GM12864 (cell line): ENCODE results near the gene EDAR.

ENCODE experiments used
- DNase-seq: peaks from one replicate; pipeline ENCODE4 v3.0.0-alpha.2; 2011; ENCODE audit warnings: low read depth
- H3K4me3 ChIP-seq: 2 replicates; pipeline ENCODE4 v1.5.1; 2011; ENCODE audit warnings: mild to moderate bottlenecking, low read depth, low read length, control low read depth
- TF ChIP-seq, protein P1 (sequence below): IDR thresholded peaks from 2 replicates; pipeline ENCODE4 v1.5.1; 2011; ENCODE audit warnings: low read depth, mild to moderate bottlenecking, moderate library complexity, low read length, control low read depth, inconsistent platforms; ENCODE audit errors: missing control alignments

Gene EDAR

GRCh38 chr2:108959401-108959800, 29.6 kb downstream of the EDAR start:
- H3K4me3 ChIP-seq, result no peak overlapping the region
- TF ChIP-seq, protein P1, sequence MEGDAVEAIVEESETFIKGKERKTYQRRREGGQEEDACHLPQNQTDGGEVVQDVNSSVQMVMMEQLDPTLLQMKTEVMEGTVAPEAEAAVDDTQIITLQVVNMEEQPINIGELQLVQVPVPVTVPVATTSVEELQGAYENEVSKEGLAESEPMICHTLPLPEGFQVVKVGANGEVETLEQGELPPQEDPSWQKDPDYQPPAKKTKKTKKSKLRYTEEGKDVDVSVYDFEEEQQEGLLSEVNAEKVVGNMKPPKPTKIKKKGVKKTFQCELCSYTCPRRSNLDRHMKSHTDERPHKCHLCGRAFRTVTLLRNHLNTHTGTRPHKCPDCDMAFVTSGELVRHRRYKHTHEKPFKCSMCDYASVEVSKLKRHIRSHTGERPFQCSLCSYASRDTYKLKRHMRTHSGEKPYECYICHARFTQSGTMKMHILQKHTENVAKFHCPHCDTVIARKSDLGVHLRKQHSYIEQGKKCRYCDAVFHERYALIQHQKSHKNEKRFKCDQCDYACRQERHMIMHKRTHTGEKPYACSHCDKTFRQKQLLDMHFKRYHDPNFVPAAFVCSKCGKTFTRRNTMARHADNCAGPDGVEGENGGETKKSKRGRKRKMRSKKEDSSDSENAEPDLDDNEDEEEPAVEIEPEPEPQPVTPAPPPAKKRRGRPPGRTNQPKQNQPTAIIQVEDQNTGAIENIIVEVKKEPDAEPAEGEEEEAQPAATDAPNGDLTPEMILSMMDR, result no peak
- no peak for DNase-seq

GRCh38 chr2:108958632-108959341, 30.2 kb downstream of the EDAR start:
- no peak overlapping the region for H3K4me3 ChIP-seq
- TF ChIP-seq, protein P1, result no peak
- no peak for DNase-seq

DNA sequence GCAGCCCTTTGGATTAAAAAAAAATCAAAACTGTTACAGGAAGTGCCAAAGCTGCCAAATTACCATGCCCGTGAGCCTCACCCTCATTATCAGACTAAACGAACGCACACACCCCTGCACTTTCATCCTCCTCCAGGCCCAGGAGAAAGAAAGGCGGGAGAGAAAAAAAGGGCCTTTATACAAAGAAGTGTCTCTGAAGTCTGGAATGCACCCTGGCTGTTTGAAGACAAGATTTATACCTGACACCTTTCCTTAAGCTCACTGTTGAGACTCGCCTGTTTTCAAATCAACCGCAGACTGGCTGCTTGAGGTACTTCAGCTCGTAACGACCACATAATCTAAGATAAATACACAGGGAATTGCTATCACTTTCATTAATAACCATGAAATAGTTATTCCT, 31.0 kb downstream of the EDAR start:
- H3K4me3 ChIP-seq, result no peak overlapping the region
- TF ChIP-seq, protein P1, result no peak
- no peak for DNase-seq

DNA sequence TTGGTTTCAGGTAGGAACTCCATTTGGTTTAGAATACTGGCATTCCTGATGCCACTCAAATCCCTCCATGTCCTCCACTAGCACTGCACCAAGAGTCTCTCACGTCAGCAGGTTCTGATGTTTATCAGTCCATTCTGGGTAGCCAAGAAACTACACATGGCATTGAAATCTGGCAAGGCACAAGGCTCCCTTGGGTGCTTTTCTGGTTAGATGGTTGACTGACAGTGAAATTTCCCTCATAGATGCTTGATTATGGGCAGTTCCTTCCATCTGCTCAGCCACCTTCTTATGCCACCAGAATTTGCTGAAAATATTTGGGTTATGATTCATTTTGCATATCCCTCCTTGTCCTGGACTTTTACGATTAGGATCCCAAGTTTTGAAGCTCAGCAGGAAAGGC, 32.6 kb downstream of the EDAR start:
- TF ChIP-seq, protein P1, result no peak
- no peak for DNase-seq
- H3K4me3 ChIP-seq, result no peak overlapping the region

DNA sequence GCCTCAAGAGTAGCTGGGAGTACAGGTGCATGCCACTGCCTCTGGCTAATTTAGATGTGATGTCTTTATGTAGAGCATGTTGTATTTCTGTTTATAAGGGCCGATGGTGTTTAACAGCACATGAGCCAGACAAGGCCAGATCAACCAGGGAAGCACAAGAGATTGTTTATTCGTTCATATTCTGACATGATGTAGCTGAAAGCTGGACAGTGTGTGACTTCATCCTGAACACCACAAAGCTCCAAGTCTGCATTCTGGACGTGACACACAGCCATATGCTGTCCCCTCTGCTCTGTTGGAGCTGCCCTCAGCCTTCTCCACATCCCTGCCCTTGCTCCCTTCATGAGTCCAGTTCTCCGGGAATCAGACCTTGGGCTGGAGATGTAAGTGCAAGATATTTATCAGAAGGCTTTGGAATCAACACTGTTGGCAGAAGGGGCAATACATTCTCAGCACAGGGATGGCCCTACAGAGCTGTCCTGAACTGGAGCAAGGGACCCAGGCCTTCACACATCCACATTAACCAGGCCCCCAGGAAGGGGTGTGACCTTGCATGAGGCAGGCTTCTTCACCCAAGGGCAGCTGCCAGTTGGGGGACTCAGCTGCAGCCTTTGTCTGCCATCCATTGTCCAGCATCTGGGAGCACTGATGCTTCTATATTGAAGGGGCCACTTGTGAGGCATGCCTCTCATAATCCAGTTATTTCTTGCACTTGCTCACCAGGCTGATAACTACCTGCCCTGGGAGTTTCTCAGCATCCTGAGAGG, 38.5 kb downstream of the EDAR start:
- no peak overlapping the region for H3K4me3 ChIP-seq
- no peak for DNase-seq
- TF ChIP-seq, protein P1, result no peak

GRCh38 chr2:108949316-108950239, 39.4 kb downstream of the EDAR start:
- DNase-seq, result no peak
- TF ChIP-seq, protein P1, result no peak
- no peak overlapping the region for H3K4me3 ChIP-seq
